K562 (cell line): ENCODE data around the gene RNU5D-1. TPM values are rescaled to one million over a fixed set of nuclear protein-coding genes. Genes with fewer than 3 reads are reported as not detected.

ENCODE experiments used
- ATAC-seq: fragments of 200-7000 bp; cut with Tn5 transposase; 3 replicates; pipeline ENCODE4 v1.9.1; 2020; ENCODE audit warnings: moderate library complexity
- BruUV-seq: library from RNA; stranded (reverse); fragments of 400-500 nt; replicated peaks from 2 replicates; lab custom pipeline; 2021; lab: Mats Ljungman, UMichigan
- CTCF ChIA-PET: fragments of 300-600 bp; formaldehyde crosslinking; extraction: SDS; loops from one replicate; lab custom pipeline; 2021; ENCODE audit warnings: low intra/inter-chr PET ratio; lab: Yijun Ruan, JAX
- POLR2A ChIA-PET: fragments of 300-600, 350-650 bp; sonication (Branson Sonifier 250); formaldehyde crosslinking; extraction: SDS; loops from one replicate; lab custom pipeline; 2021; ENCODE audit warnings: antibody characterized with exemption, inconsistent platforms; lab: Yijun Ruan, JAX
- DNase-seq, 4 experiments: peaks; one replicate each; pipeline versions ENCODE4 v3.0.0 to v3.0.0-alpha.2; 2011 to 2018; ENCODE audit warnings: low spot score in 3 of 4, mixed read lengths in 3 of 4; ENCODE audit errors: extremely low read depth in 1 of 4
- FAIRE-seq: peaks from 2 replicates; lab custom pipeline; 2011; peaks lifted over from hg19 to GRCh38; lab: Jason Lieb, UNC
- H2AFZ ChIP-seq: 2 replicates; pipeline ENCODE4 v1.6.0; 2011; ENCODE audit warnings: low read depth, low read length, control low read depth, inconsistent platforms
- H3K27ac ChIP-seq: fragments of 200-600 bp; 3 replicates; pipeline ENCODE4 v1.8.0; 2011; ENCODE audit warnings: low read depth, mild to moderate bottlenecking, control low read depth, inconsistent platforms, low read length, moderate library complexity, mixed read lengths; ENCODE audit errors: extremely low read depth
- H3K27me3 ChIP-seq, 2 experiments: fragments of 300-600 bp in 1 of 2; 2 replicates in 1 of 2; 3 replicates in 1 of 2; pipeline versions ENCODE4 v1.6.0 to v1.8.0; 2011; ENCODE audit warnings: inconsistent platforms in 2 of 2, low read length in 2 of 2, mild to moderate bottlenecking in 1 of 2, mixed read lengths in 1 of 2, moderate library complexity in 1 of 2; ENCODE audit not compliant: control insufficient read depth in 2 of 2, insufficient read depth in 2 of 2
- H3K36me3 ChIP-seq: fragments of 300-600 bp; 3 replicates; pipeline ENCODE4 v1.8.0; 2011; ENCODE audit warnings: mild to moderate bottlenecking, low read length, inconsistent platforms; ENCODE audit not compliant: control insufficient read depth, insufficient read depth
- H3K4me1 ChIP-seq, 2 experiments: fragments of 200-600 bp in 1 of 2; replicated peaks in 1 of 2; 2 replicates in 1 of 2; 3 replicates in 1 of 2; pipeline versions ENCODE4 v1.5.1 to v1.8.0; 2011; ENCODE audit warnings: inconsistent platforms in 2 of 2, low read length in 2 of 2, mild to moderate bottlenecking in 1 of 2, mixed read lengths in 1 of 2, moderate library complexity in 1 of 2; ENCODE audit not compliant: control insufficient read depth in 2 of 2, insufficient read depth in 2 of 2
- H3K4me2 ChIP-seq: 2 replicates; pipeline ENCODE4 v1.6.1; 2011; ENCODE audit warnings: low read length, control low read depth, inconsistent platforms, mixed read lengths; ENCODE audit not compliant: insufficient read depth
- H3K4me3 ChIP-seq: fragments of 200-600 bp; sonication (generic), shearing (Covaris generic); 2 replicates; pipeline ENCODE4 v1.5.1; 2016; ENCODE audit warnings: control low read depth, inconsistent platforms
- H3K79me2 ChIP-seq: fragments of 200-600 bp; 3 replicates; pipeline ENCODE4 v1.8.0; 2011; ENCODE audit warnings: low read length, inconsistent platforms; ENCODE audit not compliant: control insufficient read depth, insufficient read depth
- H3K9ac ChIP-seq, 2 experiments: 2 replicates each; pipeline versions ENCODE4 v1.6.0 to v1.6.1; 2011; ENCODE audit warnings: low read depth in 2 of 2, low read length in 2 of 2, control low read depth in 1 of 2, inconsistent platforms in 1 of 2, mild to moderate bottlenecking in 1 of 2, mixed read lengths in 1 of 2; ENCODE audit not compliant: insufficient read depth in 1 of 2
- H3K9me1 ChIP-seq: one replicate; pipeline ENCODE4 v1.6.0; 2011; ENCODE audit warnings: inconsistent platforms, mild to moderate bottlenecking, low read length, moderate library complexity; ENCODE audit not compliant: control insufficient read depth, insufficient read depth
- H3K9me3 ChIP-seq: replicated peaks from 2 replicates; pipeline ENCODE4 v1.5.1; 2011; ENCODE audit warnings: low read depth, low read length, inconsistent platforms; ENCODE audit not compliant: control insufficient read depth, insufficient read depth
- H4K20me1 ChIP-seq: replicated peaks from 2 replicates; pipeline ENCODE4 v1.6.1; 2011; ENCODE audit warnings: low read length, inconsistent platforms, mixed read lengths; ENCODE audit not compliant: control insufficient read depth, insufficient read depth
- CREB3L1 ChIP-seq: fragments of 450-650 bp; IDR thresholded peaks from 2 replicates; pipeline ENCODE4 v1.6.1; 2014; ENCODE audit warnings: low read depth, mild to moderate bottlenecking, moderate library complexity, borderline replicate concordance
- HNRNPUL1 ChIP-seq: fragments of 200-400 bp; formaldehyde crosslinking; IDR thresholded peaks from 2 replicates; pipeline ENCODE4 v1.6.1; 2017; ENCODE audit warnings: low read length
- KDM1A ChIP-seq, 2 experiments: fragments of 450-650 bp; IDR thresholded peaks; 2 replicates each; pipeline ENCODE4 v1.6.1; 2016; ENCODE audit warnings: mild to moderate bottlenecking in 2 of 2
- RBM25 ChIP-seq: fragments of 200-400 bp; formaldehyde crosslinking; IDR thresholded peaks from 2 replicates; pipeline ENCODE4 v1.6.1; 2018; ENCODE audit warnings: low read length, low read depth, moderate library complexity; ENCODE audit not compliant: severe bottlenecking
- RFX5 ChIP-seq: IDR thresholded peaks from 2 replicates; pipeline ENCODE4 v1.6.1; 2011; ENCODE audit warnings: low read depth, mild to moderate bottlenecking, improper control_type of control experiment, low read length
- SMARCB1 ChIP-seq: IDR thresholded peaks from 2 replicates; pipeline ENCODE4 v1.6.1; 2011; ENCODE audit warnings: improper control_type of control experiment, low read depth; ENCODE audit not compliant: insufficient read length
- ZBTB17 ChIP-seq: fragments of 450-650 bp; formaldehyde crosslinking; IDR thresholded peaks from 2 replicates; pipeline ENCODE4 v1.4.0; 2020; ENCODE audit warnings: mild to moderate bottlenecking
- ZFP36 ChIP-seq: fragments of 150-350 bp; IDR thresholded peaks from 2 replicates; pipeline ENCODE4 v1.6.1; 2018; ENCODE audit warnings: low read length, low read depth; ENCODE audit not compliant: partially characterized antibody
- ZNF121 ChIP-seq: sonication (generic); formaldehyde crosslinking; conservative IDR thresholded peaks from 2 replicates; pipeline ENCODE4 v1.8.0; 2022; ENCODE audit warnings: missing genetic modification reagents
- ZNF165 ChIP-seq: fragments of 250-450 bp; sonication (Bioruptor Pico); IDR thresholded peaks from 2 replicates; pipeline ENCODE4 v1.4.0; 2020; ENCODE audit warnings: borderline replicate concordance
- ZNF316 ChIP-seq: fragments of 450-650 bp; IDR thresholded peaks from 2 replicates; pipeline ENCODE4 v1.6.1; 2016
- WGBS: fragments of 100-300 bp; shearing (Covaris generic); methylation state at CpG from one replicate; pipeline ENCODE4 v1.1.6; 2016; ENCODE audit warnings: low coverage, mixed read lengths; ENCODE audit not compliant: insufficient coverage; ENCODE audit errors: missing lambda C conversion rate; 5-methylcytosine and 5-hydroxymethylcytosine counted together
- in situ Hi-C: fragments of 300-500 bp; cut with MboI; formaldehyde crosslinking; loops from 4 replicates; pipeline ENCODE4 v1.15.0; 2018; ENCODE audit warnings: inconsistent platforms, mixed read lengths
- intact Hi-C: fragments of 100-400 bp; cut with micrococcal nuclease; formaldehyde crosslinking; loops from 2 replicates; pipeline ENCODE4 v1.14.2; 2022
- polyA plus RNA-seq, 8 experiments: library from polyadenylated mRNA; depleted of rRNA in 4 of 8; stranded (reverse) in 5 of 8; unstranded in 3 of 8; fragments of >200 nt; fragmentation: Nextera tagmentation in 2 of 8; fragmentation: Illumina TruSeq in 1 of 8; extraction: Ambion mirVana in 2 of 8; extraction: Trizol in 1 of 8; gene quantifications; 2 replicates each; pipeline versions ENCODE4 v1.2.1 to v1.2.3, GENCODE V29; 2011 to 2014; ENCODE audit warnings: inconsistent platforms in 1 of 8, missing spikeins in 1 of 8
- total RNA-seq, 7 experiments: library from RNA; depleted of rRNA in 6 of 7; stranded (reverse); fragments of >200 nt in 6 of 7; fragmentation: Illumina TruSeq in 2 of 7; extraction: Trizol in 2 of 7; gene quantifications; 2 replicates each; pipeline versions ENCODE4 v1.2.1 to v1.2.3, GENCODE V29; 2011 to 2021; ENCODE audit warnings: low replicate concordance in 1 of 7
- TF ChIP-seq, protein P1 (sequence below): sonication (generic); formaldehyde crosslinking; IDR thresholded peaks from 2 replicates; pipeline ENCODE4 v1.8.0; 2022; ENCODE audit warnings: missing genetic modification reagents, mild to moderate bottlenecking, moderate library complexity, borderline replicate concordance
- TF ChIP-seq, protein P2 (sequence below): fragments of 250-450 bp; sonication (Bioruptor Pico); IDR thresholded peaks from 2 replicates; pipeline ENCODE4 v1.8.0; 2022; ENCODE audit warnings: inconsistent platforms

The RNU5D-1 gene
- total and polyA plus RNA-seq, 9 of the 15 experiments (the other 6 are each of a cell fraction or from before 2014, with no cell fraction given): under 0.01 TPM; not detected in 8

GRCh38 chr1:44685218-44685617, 45.8 kb downstream of the RNU5D-1 start (continued):
- TF ChIP-seq, protein P1, sequence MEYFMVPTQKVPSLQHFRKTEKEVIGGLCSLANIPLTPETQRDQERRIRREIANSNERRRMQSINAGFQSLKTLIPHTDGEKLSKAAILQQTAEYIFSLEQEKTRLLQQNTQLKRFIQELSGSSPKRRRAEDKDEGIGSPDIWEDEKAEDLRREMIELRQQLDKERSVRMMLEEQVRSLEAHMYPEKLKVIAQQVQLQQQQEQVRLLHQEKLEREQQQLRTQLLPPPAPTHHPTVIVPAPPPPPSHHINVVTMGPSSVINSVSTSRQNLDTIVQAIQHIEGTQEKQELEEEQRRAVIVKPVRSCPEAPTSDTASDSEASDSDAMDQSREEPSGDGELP (CRISPR knock-in tag): no peak
- TF ChIP-seq HNRNPUL1 (no peak), ZNF316 (no peak), RBM25 (peak; percentile 23), CREB3L1 (no peak), ZNF165 (CRISPR knock-in tag) (no peak), ZNF121 (CRISPR knock-in tag) (peak; percentile 88), SMARCB1 (no peak), KDM1A (IDR thresholded peaks at IDR 0.05) (no peak)

DNA sequence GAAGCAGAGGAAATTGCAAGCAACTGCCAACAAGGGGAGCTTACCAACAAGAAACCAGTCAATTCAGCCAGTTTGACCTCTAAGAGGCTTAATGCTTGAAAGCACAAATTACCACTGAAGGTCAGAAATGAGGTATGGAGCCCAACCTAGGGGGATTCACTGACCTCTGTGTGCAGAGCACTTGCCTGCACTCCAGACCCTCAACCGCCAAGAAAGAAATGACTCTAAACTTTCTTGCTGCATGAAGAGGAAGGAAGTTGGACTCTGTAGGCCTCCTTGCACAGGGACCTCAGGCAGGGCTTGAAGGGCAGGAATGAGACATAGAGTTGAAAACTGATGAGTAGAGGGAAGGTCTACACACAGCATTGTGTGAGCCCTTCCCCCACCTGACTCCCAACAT, 46.4 kb downstream of the RNU5D-1 start:
- Histone ChIP-seq H3K4me3 (no peak overlapping the region), H4K20me1 (no peaks in the 10 kb centered on the region), H3K9me1 (no peaks in the 10 kb centered on the region), H2AFZ (no peak overlapping the region), H3K27me3 (peaks cover 45 to 58% of the 10 kb centered on the region in 2 experiments), H3K27ac (no peak overlapping the region), H3K9ac (no peak overlapping the region), H3K4me1 (no peaks in the 10 kb centered on the region; a peak in 1 of 5 replicates), H3K4me2 (no peak overlapping the region), H3K36me3 (no peaks in the 10 kb centered on the region), H3K79me2 (no peaks in the 10 kb centered on the region), H3K9me3 (no peaks in the 10 kb centered on the region)
- TF ChIP-seq ZBTB17: no peak
- no peak for TF ChIP-seq ZFP36
- TF ChIP-seq, protein P2, sequence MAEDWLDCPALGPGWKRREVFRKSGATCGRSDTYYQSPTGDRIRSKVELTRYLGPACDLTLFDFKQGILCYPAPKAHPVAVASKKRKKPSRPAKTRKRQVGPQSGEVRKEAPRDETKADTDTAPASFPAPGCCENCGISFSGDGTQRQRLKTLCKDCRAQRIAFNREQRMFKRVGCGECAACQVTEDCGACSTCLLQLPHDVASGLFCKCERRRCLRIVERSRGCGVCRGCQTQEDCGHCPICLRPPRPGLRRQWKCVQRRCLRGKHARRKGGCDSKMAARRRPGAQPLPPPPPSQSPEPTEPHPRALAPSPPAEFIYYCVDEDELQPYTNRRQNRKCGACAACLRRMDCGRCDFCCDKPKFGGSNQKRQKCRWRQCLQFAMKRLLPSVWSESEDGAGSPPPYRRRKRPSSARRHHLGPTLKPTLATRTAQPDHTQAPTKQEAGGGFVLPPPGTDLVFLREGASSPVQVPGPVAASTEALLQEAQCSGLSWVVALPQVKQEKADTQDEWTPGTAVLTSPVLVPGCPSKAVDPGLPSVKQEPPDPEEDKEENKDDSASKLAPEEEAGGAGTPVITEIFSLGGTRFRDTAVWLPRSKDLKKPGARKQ (CRISPR knock-in tag): no peak
- TF ChIP-seq RFX5: no peak
- WGBS: 7% methylated on average over 1 of the region's 1 CpG
- intact Hi-C loops (no loop called here), in situ Hi-C loops (no loop called here)
- FAIRE-seq (no peak), ATAC-seq (no peak; the same call in 2 of the 3 replicates), DNase-seq (no peak)
- CTCF ChIA-PET: no interaction called here
- no TSS peak for BruUV-seq
- POLR2A ChIA-PET: interaction anchor here (1.0 to 1.3 kb wide), 3 partner anchors 11 to 37 kb away, joined by 3 to 4 read pairs (median 3); partner anchors contain the start of gene TMEM53
